Caco-2 (cell line): ENCODE measurements around the gene PLCB2. TPM values are rescaled to one million over a fixed set of nuclear protein-coding genes. Genes with fewer than 3 reads are reported as not detected.

ENCODE experiments used
- BruUV-seq: library from RNA; stranded (reverse); fragments of 400-500 nt; replicated peaks from 2 replicates; lab custom pipeline; 2021; lab: Mats Ljungman, UMichigan
- CTCF ChIA-PET: fragments of 300-600 bp; sonication (Branson Sonifier 250); formaldehyde crosslinking; loops from one replicate; lab custom pipeline; 2022; ENCODE audit warnings: antibody characterized with exemption; lab: Charles Lee
- POLR2A ChIA-PET: fragments of 300-600 bp; sonication (Branson Sonifier 250); formaldehyde crosslinking; loops from one replicate; lab custom pipeline; 2022; ENCODE audit warnings: antibody characterized with exemption; lab: Charles Lee
- DNase-seq, 2 experiments: peaks; one replicate each; pipeline versions ENCODE4 v3.0.0 to v3.0.0-alpha.2; 2020 to 2022
- H3K27me3 ChIP-seq: replicated peaks from 2 replicates; pipeline ENCODE4 v1.6.0; 2011; ENCODE audit warnings: low read length; ENCODE audit not compliant: control insufficient read depth, insufficient read depth
- H3K36me3 ChIP-seq: 2 replicates; pipeline ENCODE4 v1.5.1; 2011; ENCODE audit warnings: low read length; ENCODE audit not compliant: control insufficient read depth, insufficient read depth
- H3K4me1 ChIP-seq: fragments of 250-450 bp; sonication (Bioruptor Pico); 2 replicates; pipeline ENCODE4 v1.5.1; 2020; ENCODE audit warnings: mild to moderate bottlenecking
- H3K4me3 ChIP-seq: 2 replicates; pipeline ENCODE4 v1.5.1; 2011; ENCODE audit warnings: low read depth, mild to moderate bottlenecking, control low read depth, low read length
- H3K9me3 ChIP-seq: fragments of 250-450 bp; sonication (Bioruptor Pico); 2 replicates; pipeline ENCODE4 v1.5.1; 2020; ENCODE audit warnings: mild to moderate bottlenecking, moderate library complexity
- H3K27ac Mint-ChIP-seq: one replicate; pipeline ENCODE4 v1.8.0; 2022; ENCODE audit warnings: mixed read lengths; ENCODE audit not compliant: unreplicated experiment
- H3K27me3 Mint-ChIP-seq: one replicate; pipeline ENCODE4 v1.8.0; 2022; ENCODE audit warnings: mixed read lengths; ENCODE audit not compliant: insufficient read depth, unreplicated experiment
- H3K36me3 Mint-ChIP-seq: one replicate; pipeline ENCODE4 v1.8.0; 2022; ENCODE audit warnings: mild to moderate bottlenecking, mixed read lengths; ENCODE audit not compliant: insufficient read depth, unreplicated experiment
- H3K4me1 Mint-ChIP-seq: one replicate; pipeline ENCODE4 v1.8.0; 2022; ENCODE audit warnings: low read depth, mixed read lengths; ENCODE audit not compliant: unreplicated experiment
- H3K4me3 Mint-ChIP-seq: one replicate; pipeline ENCODE4 v1.8.0; 2022; ENCODE audit warnings: mild to moderate bottlenecking, moderate library complexity, mixed read lengths; ENCODE audit not compliant: unreplicated experiment
- H3K9me3 Mint-ChIP-seq: one replicate; pipeline ENCODE4 v1.8.0; 2022; ENCODE audit warnings: mixed read lengths; ENCODE audit not compliant: unreplicated experiment
- CTCF ChIP-seq, 2 experiments: fragments of 200-600 bp in 1 of 2; IDR thresholded peaks; 1 replicate in 1 of 2; 2 replicates in 1 of 2; pipeline versions ENCODE4 v1.5.1 to v1.8.0; 2011 to 2022; ENCODE audit warnings: antibody characterized with exemption in 1 of 2, control low read depth in 1 of 2, inconsistent platforms in 1 of 2, low read depth in 1 of 2, low read length in 1 of 2, mild to moderate bottlenecking in 1 of 2, moderate library complexity in 1 of 2; ENCODE audit not compliant: insufficient read depth in 1 of 2, severe bottlenecking in 1 of 2, unreplicated experiment in 1 of 2
- intact Hi-C: fragments of 100-400 bp; cut with micrococcal nuclease; formaldehyde crosslinking; loops from one replicate; pipeline ENCODE4 v1.10.0; 2022; ENCODE audit not compliant: unreplicated experiment
- total RNA-seq: library from RNA; stranded (reverse); gene quantifications from 2 replicates; pipeline ENCODE4 v1.2.3, GENCODE V29; 2022

PLCB2 gene
- total RNA-seq, 1 experiment from 2014 or later, result 4.7 TPM

GRCh38 chr15:40282147-40282868, 25.4 kb downstream of the PLCB2 start:
- H3K27ac Mint-ChIP-seq, result no peak overlapping the region
- H3K9me3 Mint-ChIP-seq, result no peaks in the 10 kb centered on the region
- Histone ChIP-seq H3K9me3 (no peaks in the 10 kb centered on the region), H3K27me3 (no peaks in the 10 kb centered on the region), H3K36me3 (no peaks in the 10 kb centered on the region), H3K4me3 (peak overlapping the region; percentile 63), H3K4me1 (no peaks in the 10 kb centered on the region; the same call in 1 of the 2 replicates)
- no peaks in the 10 kb centered on the region for H3K4me1 Mint-ChIP-seq
- DNase-seq, result peak; percentile 71 to 74
- ChIA-PET CTCF (interaction anchor here (0.7 to 2.2 kb wide), 4 partner anchors 9 to 44 kb away, joined by 3 to 21 read pairs (median 5); no protein-coding TSS in a partner anchor), POLR2A (no interaction called here)
- peak overlapping the region; percentile 72 for H3K4me3 Mint-ChIP-seq
- intact Hi-C loops, result loop anchor here (1.0 kb wide), 1 partner anchor 140 kb away; no protein-coding TSS in a partner anchor
- no peak for TF ChIP-seq CTCF (IDR thresholded peaks at IDR 0.05; ENCODE audit: insufficient read depth in 1 of 2, low read depth in 1 of 2, low read length in 1 of 2, severe bottlenecking in 1 of 2, unreplicated experiment in 1 of 2)
- no TSS peak for BruUV-seq
- no peaks in the 10 kb centered on the region for H3K36me3 Mint-ChIP-seq
- H3K27me3 Mint-ChIP-seq, result no peaks in the 10 kb centered on the region

DNA sequence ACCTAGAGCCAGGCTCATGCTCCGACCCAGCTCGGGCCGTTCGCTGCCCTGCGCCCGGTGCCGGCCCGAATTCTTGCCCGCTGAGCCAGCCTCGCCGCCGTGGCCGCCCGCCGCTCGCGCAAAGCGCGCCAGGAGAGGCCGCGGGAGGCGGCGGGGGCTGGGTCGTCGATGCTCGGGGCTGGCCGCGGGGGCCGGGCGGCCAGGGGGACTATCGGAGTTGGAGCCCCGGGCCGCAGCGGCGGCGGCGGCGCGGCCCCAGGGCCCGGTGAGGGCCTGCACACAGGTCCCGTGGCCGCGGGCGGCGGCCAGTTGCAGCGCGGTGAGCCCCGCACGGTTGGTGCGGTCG, 26.0 kb downstream of the PLCB2 start:
- H3K4me3 ChIP-seq, result peak overlapping the region; percentile 63

More for the DNA sequence above, 26.0 kb downstream of the PLCB2 start:
- no peaks in the 10 kb centered on the region for H3K9me3 ChIP-seq
- Mint-ChIP-seq H3K4me3 (peak overlapping the region; percentile 72), H3K4me1 (no peaks in the 10 kb centered on the region), H3K36me3 (no peaks in the 10 kb centered on the region), H3K27me3 (no peaks in the 10 kb centered on the region), H3K27ac (no peak overlapping the region), H3K9me3 (no peaks in the 10 kb centered on the region)
- POLR2A ChIA-PET, result no interaction called here
- H3K36me3 ChIP-seq, result no peaks in the 10 kb centered on the region
- intact Hi-C loops, result loop anchor here (1.0 kb wide), 1 partner anchor 141 kb away; no protein-coding TSS in a partner anchor
- DNase-seq, result no peak
- TF ChIP-seq CTCF (IDR thresholded peaks at IDR 0.05; ENCODE audit: insufficient read depth in 1 of 2, low read depth in 1 of 2, low read length in 1 of 2, severe bottlenecking in 1 of 2, unreplicated experiment in 1 of 2), result no peak
- BruUV-seq, result no TSS peak
- H3K4me1 ChIP-seq, result no peaks in the 10 kb centered on the region; the same call in 1 of the 2 replicates
- H3K27me3 ChIP-seq, result no peaks in the 10 kb centered on the region
- CTCF ChIA-PET, result interaction anchor here (0.7 to 2.2 kb wide), 4 partner anchors 9 to 45 kb away, joined by 3 to 21 read pairs (median 5); no protein-coding TSS in a partner anchor
